ENCODE data around the gene MED20. TPM values are rescaled to one million over a fixed set of nuclear protein-coding genes. Genes with fewer than 3 reads are reported as not detected.

Gene MED20
- total and polyA plus RNA-seq, 2 donors (not counting 3 experiments of a cell fraction or from before 2014, with no cell fraction given) = 30.4 to 37.8 TPM

GRCh38 chr6:41966214-41966920 lies 45.4 kb upstream of the MED20 start:
- BruUV-seq (replicated peaks) = no TSS peak
- CTCF ChIA-PET = interaction anchor here (1.0 to 1.6 kb wide), 4 partner anchors 27 to 79 kb away, joined by 3 to 10 read pairs (median 3); partner anchors contain the start of genes BYSL and MED20
- FAIRE-seq (no peak), DNase-seq (ENCODE audit: low read depth, low spot score) (no peak)
- Histone ChIP-seq H3K4me1 (ENCODE audit: control insufficient read depth, extremely low read depth, insufficient read depth, low read length) (peaks cover 38% of the 10 kb centered on the region), H3K36me3 (ENCODE audit: control insufficient read depth in 2 of 2, extremely low read depth in 1 of 2, insufficient read depth in 2 of 2, low read length in 2 of 2) (no peaks in the 10 kb centered on the region), H3K79me2 (ENCODE audit: control insufficient read depth, insufficient read depth, low read length) (no peaks in the 10 kb centered on the region), H3K9me3 (replicated peaks; ENCODE audit: control insufficient read depth, insufficient read depth, low read length) (no peaks in the 10 kb centered on the region), H3K4me3 (replicated peaks in 1 of 3; ENCODE audit: insufficient read depth in 1 of 3, low read depth in 1 of 3, low read length in 3 of 3) (no peak overlapping the region), H3K27ac (ENCODE audit: insufficient read depth, low read depth, low read length) (peak overlapping the region; percentile 58), H3K9me1 (replicated peaks; ENCODE audit: control insufficient read depth, extremely low read depth, insufficient read depth, low read length) (no peaks in the 10 kb centered on the region), H4K20me1 (replicated peaks; ENCODE audit: control insufficient read depth, extremely low read depth, insufficient read depth, low read length) (no peaks in the 10 kb centered on the region), H3K9ac (replicated peaks; ENCODE audit: extremely low read depth, insufficient read depth, low read length) (peak overlapping the region; percentile 3), H2AFZ (ENCODE audit: low read depth, low read length) (no peak overlapping the region), H3K27me3 (ENCODE audit: control insufficient read depth in 2 of 2, insufficient read depth in 2 of 2, low read length in 2 of 2) (no peaks in the 10 kb centered on the region), H3K4me2 (ENCODE audit: insufficient read depth, low read length) (peak overlapping the region; percentile 39)
- dilution Hi-C loops (cut with MboI; ENCODE audit: extremely low pct_ligation_motif_present, low sequenced_read_pairs) (no loop called here), intact Hi-C loops (cut with micrococcal nuclease) (loop anchor here (2.0 to 5.0 kb wide), 3 partner anchors 46 to 78 kb away; partner anchors contain the start of genes BYSL and MED20)
- POLR2A ChIA-PET = no interaction called here
- no peak for TF ChIP-seq FOS (IDR thresholded peaks at IDR 0.05; ENCODE audit: borderline replicate concordance, insufficient read depth, low read length)

DNA sequence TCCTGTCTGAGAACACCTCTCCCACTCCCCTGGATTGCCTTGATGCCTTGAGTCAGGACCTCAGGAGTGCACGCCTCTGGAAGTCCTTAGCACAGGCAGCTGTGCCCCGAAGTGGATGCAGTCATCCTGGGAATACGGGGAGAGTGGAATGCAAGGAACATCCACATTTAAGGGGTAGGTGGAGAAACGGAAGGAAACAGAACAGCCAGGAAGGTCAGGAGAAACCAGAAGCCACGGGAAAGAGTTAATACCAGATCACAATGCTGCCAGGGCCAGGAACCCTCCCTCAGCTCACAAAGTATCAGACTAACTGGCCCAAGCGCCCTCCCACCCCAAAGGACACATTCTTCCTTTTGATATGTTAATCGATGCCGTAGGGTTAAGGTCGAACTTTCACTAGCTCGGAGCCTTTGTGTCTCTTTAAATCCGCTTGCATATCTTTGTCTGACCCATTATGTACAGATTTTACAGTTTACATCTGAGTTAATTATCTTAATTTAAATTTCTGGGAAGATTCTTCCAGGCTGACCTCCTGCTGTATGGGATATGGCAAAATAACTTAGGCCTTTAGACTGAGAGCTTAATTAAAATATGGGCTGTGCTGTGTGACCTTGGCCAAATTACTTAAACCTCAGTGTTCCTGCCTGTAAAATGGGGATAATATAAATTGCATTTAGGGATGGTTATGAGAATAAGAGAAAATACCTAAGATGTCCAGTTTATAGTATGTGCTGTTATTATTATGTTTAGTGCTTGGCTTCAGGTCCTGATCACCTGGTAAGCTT lies 44.7 kb upstream of the MED20 start:
- intact Hi-C loops (cut with micrococcal nuclease) = loop anchor here (2.0 to 5.0 kb wide), 4 partner anchors 17 to 79 kb away; partner anchors contain the start of genes BYSL and MED20
- dilution Hi-C loops (cut with MboI; ENCODE audit: extremely low pct_ligation_motif_present, low sequenced_read_pairs) = no loop called here
- H4K20me1 ChIP-seq (replicated peaks; ENCODE audit: control insufficient read depth, extremely low read depth, insufficient read depth, low read length) = no peaks in the 10 kb centered on the region
- peak overlapping the region; percentile 64 for H2AFZ ChIP-seq (ENCODE audit: low read depth, low read length)
- TF ChIP-seq POLR2AphosphoS5 (IDR thresholded peaks at IDR 0.05; ENCODE audit: insufficient read depth, low read depth, low read length) = peak; percentile 63
- TF ChIP-seq CTCF (IDR thresholded peaks at IDR 0.05; ENCODE audit: extremely low read depth in 1 of 2, insufficient read depth in 1 of 2, low read depth in 1 of 2, low read length in 2 of 2) = no peak
- H3K4me1 ChIP-seq (ENCODE audit: control insufficient read depth, extremely low read depth, insufficient read depth, low read length) = peaks cover 37% of the 10 kb centered on the region
- CTCF ChIA-PET = interaction anchor here (0.8 to 1.6 kb wide), 5 partner anchors 17 to 79 kb away, joined by 3 to 10 read pairs (median 3); partner anchors contain the start of genes BYSL and MED20
- no peak overlapping the region for H3K4me3 ChIP-seq (replicated peaks in 1 of 3; ENCODE audit: insufficient read depth in 1 of 3, low read depth in 1 of 3, low read length in 3 of 3)
- H3K9me3 ChIP-seq (replicated peaks; ENCODE audit: control insufficient read depth, insufficient read depth, low read length) = no peaks in the 10 kb centered on the region
- no peaks in the 10 kb centered on the region for H3K9me1 ChIP-seq (replicated peaks; ENCODE audit: control insufficient read depth, extremely low read depth, insufficient read depth, low read length)
- DNase-seq (ENCODE audit: low read depth, low spot score) (peak; percentile 33), FAIRE-seq (peak; percentile 92)
- BruUV-seq (replicated peaks) = TSS peak; percentile 75
- POLR2A ChIA-PET = interaction anchor here (1.1 kb wide), 1 partner anchor 28 kb away, joined by 8 read pairs; no protein-coding TSS in a partner anchor
- H3K27me3 ChIP-seq (ENCODE audit: control insufficient read depth in 2 of 2, insufficient read depth in 2 of 2, low read length in 2 of 2) = no peaks in the 10 kb centered on the region
- peak overlapping the region; percentile 58 for H3K27ac ChIP-seq (ENCODE audit: insufficient read depth, low read depth, low read length)
- H3K9ac ChIP-seq (replicated peaks; ENCODE audit: extremely low read depth, insufficient read depth, low read length) = peak overlapping the region; percentile 18
- H3K36me3 ChIP-seq (ENCODE audit: control insufficient read depth in 2 of 2, extremely low read depth in 1 of 2, insufficient read depth in 2 of 2, low read length in 2 of 2) = no peaks in the 10 kb centered on the region
- H3K79me2 ChIP-seq (ENCODE audit: control insufficient read depth, insufficient read depth, low read length) = no peaks in the 10 kb centered on the region
- H3K4me2 ChIP-seq (ENCODE audit: insufficient read depth, low read length) = peak overlapping the region; percentile 3

All from endothelial cell of umbilical vein (primary cell).